NCI-H1694 treated with DMSO at 0.1 percent for 48 hours (cell line): ENCODE measurements around the gene SIRPB1.
"Not testable (repeated sequence)": the region's sequence is repeated elsewhere in the genome, so short reads cannot be mapped to it uniquely, and the experiment has no call there.

Source experiments
- DNase-seq: peaks from one replicate; lab custom pipeline; 2025; lab: John Stamatoyannopoulos, UW

SIRPB1 gene

GRCh38 chr20:1636621-1637020 lies 16.8 kb upstream of the SIRPB1 start:
- DNase-seq, result no peak

DNA sequence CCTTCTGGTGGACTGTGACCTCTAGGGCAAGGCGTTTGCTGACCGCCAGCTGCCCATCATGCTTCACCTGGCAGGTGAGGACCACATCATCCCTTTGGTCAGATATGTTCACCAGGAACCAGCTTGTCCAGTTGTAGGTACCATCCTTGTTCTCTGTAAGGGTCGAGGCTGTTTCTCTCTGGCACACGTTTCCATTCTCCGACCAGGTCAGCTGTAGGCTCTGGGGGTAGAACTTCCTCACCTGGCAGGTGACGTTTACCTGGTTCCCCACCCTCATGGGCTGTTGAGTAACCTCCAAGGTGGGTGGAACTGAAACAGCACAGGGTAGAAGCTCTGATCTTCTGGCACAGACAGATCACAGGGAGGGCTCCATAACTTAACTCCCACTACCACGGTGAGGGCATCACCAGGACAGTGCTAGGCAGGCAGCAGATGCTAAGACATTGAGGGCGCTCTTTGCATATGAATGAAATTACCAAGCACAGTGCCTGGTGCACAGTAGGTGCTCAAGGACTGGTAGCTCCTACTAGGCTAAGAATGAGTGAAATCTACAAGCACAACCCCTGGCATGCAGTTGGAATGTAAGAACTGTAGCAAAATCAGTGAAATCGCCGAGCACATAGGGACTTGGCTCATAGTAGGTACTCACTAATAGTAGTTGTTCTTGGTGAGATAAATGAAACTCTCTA lies 15.6 kb upstream of the SIRPB1 start:
- no peak for DNase-seq

DNA sequence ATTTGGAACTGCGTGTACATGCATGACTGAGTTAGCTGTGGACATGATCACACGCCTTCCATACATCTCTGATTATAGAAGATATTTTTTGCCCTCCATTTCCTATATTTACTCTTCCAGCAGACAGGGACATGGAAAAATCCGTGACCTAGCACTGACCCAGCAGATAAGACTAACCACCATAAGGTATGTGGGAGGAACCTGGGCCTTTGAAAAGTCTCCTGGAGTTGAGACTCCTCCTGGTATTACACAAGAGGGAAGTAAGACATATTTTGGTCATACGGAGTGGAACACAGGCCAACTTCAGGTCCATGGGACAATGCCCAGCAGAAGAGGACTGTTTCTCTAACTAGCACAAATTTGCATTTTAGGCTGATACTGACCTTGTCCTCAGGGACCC lies 13.7 kb upstream of the SIRPB1 start:
- no peak for DNase-seq

- DNase-seq, result no peak
These were observed 12.4 kb upstream of the SIRPB1 start for GRCh38 chr20:1632178-1632577.

DNA sequence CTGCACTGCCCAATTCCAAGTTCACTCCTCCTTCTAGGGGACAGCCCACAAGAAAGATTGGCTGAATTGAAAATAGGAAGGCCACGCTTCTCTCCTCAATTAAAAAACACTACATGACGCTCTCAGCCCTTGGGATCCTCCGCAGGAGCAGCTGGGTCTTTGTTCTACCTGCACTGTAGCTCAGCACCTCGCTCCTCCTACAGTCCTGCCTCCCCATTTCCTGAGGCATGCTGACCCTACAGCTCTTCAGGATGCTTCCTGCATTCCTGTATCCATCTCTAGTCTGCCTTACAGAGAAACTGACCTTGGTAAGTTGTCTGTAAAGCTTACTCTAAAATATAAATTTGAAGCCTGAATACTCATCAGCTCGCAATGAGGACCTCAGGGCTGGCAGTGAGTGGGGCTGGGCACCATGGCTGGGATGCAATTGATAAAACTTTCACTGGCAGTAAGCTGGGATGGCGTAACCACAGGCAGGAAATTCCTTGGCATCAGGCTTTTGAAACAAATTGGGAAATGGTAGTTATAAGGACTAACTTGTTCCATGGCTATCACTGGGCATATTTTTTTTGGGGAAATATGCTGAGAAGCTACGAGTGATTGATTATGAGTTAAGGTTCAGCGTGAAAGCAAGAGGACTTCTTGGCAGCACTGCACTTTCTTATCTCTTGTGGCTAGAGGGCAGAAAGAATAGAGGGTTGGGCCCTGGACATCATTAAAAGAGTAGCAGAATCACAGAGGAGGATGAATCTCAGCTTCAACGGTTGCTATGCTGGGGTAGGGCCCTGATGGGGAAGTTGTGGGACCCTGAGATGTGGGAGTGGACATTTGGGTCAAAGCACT lies 11.7 kb upstream of the SIRPB1 start:
- no peak for DNase-seq

- DNase-seq, result no peak
These were observed 10.4 kb upstream of the SIRPB1 start for GRCh38 chr20:1630186-1630585.

GRCh38 chr20:1629321-1629720 lies 9.5 kb upstream of the SIRPB1 start:
- no peak for DNase-seq

DNA sequence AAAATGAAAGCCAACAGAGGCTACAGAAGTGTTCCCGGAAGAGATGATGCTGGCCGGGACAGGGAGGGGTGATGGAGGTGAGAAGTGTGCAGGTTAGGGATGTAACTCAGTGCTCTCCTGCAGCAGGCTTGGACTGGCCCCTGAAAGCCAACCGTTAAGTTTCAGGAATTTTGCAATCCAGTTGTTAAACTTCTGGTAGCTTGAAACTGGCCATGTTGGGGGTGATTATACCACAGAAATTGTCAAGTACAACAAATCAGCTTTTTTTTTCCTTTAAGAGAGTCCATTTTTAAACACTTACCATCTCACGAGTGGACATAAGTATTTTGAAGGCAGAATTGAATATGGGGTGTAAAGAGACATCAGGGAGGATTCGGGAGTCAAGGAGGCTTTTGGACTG lies 8.8 kb upstream of the SIRPB1 start:
- DNase-seq, result no peak

GRCh38 chr20:1627200-1627550 lies 7.4 kb upstream of the SIRPB1 start:
- no peak for DNase-seq

DNA sequence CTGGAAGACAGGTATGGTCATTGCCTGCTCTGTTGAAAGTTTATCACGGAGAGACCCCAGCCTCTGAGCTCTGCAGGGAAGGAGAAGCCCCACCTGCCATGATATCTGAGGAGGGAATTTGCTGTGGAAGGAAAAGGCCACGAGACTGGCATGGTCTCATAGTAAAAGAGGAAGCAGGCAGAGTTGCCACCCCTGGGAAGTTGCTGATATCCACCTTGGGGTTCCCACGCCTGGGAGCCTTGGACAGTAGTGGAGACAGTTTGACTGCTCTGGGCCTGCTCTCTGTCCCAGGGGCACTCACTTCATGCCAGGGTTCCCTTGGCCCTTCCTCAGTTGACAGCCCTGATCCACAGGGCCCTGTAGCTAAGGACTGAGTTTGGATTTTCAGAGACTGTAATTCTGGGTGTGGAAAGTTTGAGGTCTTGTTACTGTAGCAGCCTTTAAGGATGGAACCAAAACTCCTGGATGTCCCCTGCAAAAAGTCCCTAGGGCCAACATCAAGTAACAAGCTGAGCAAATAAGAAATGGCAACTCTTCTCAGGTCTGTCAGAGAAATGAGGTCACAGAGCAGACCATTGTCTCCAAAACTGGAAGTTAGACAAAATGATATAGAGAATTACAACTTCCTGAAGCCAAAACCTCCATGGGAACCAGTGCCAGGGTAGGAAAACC lies 6.9 kb upstream of the SIRPB1 start:
- no peak for DNase-seq

DNA sequence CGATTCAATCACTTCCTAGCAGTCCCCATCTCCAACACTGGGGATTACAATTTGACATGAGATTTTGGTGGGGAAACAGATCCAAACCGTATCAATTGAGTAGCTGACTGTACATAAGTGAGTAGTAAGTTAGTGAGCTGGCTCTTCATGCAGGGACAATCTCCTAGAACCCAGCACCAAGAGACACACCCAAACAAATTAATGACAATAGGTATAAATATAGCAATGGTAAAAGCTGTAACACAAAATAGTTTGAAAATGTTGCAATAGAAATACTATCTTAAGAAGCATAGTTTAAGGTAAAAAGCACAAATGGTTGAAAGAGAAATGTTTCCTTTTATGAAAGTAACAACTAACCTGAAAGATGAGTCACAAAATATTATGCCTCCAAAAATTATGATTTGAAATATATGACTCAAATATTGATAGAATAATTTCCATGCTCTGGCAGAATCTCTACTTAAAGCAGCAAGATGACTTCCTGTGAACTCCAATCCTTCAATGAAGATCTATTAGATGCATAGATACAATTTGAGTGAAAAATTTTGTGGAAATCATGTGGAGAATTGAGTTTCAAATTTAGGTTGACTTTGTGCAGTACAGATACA lies 5.4 kb upstream of the SIRPB1 start:
- DNase-seq, result no peak

GRCh38 chr20:1623501-1624205 lies 3.8 kb upstream of the SIRPB1 start:
- DNase-seq, result no peak

DNA sequence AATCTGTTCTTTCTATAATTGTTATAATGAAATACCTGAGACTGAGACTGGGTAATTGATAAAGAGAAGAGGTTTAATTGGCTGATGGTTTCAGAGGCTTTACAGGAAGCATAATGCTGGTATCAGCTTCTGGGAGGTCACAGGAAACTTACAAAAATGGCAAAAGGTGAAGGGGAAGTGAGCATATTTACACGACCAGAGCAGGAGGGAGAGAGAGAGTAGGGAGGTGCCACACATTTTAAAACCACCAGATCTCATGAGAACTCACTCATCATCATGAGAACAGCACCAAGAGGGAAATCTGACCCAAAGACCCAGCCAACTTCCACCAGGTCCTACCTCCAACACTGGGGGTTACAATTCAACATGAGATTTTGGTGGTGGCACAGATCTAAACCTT lies 2.6 kb upstream of the SIRPB1 start:
- no peak for DNase-seq

DNA sequence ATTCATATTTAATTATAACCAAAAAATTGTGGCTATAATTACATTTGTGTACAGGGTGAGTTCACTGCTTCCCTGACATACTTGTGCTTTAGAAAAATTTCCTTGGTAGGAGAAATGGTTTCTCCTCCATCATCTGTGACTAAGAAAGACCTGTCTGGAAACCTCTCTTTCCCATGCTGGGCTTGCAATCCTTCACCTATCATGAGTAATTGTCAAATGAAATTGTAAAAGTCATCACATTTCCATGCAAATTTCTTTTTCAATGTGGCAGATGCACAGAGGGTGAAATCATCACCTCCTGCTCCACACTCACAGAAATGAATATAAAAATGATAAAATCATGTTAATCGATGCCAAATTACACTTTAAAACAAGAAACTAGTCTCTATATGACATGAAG lies 1.5 kb upstream of the SIRPB1 start:
- no peak for DNase-seq

- no peak for DNase-seq
These were observed 762 bp downstream of the SIRPB1 start for GRCh38 chr20:1618954-1619540.

DNA sequence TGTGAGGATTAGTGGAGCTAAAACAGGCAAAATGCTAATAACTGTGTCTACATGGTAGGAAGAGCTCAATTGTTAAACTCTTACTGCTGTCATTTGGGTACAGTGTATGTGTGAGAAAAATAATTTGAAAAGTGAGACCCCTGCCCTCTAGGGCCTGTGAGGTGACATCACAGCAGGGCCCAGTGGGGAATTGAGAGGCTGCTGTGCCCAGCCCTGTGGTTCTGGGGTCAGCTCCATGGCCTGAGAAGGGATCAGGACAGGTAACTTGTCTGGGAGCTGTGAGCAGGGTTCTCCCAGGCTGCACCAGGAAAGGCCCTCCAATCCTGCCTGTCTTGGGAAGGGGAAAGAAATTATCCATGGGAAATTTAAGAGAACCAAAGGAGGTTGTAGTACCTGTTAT lies 1.3 kb downstream of the SIRPB1 start:
- DNase-seq, result no peak

- no peak for DNase-seq
These were observed 2.9 kb downstream of the SIRPB1 start for GRCh38 chr20:1616858-1617434.

DNA sequence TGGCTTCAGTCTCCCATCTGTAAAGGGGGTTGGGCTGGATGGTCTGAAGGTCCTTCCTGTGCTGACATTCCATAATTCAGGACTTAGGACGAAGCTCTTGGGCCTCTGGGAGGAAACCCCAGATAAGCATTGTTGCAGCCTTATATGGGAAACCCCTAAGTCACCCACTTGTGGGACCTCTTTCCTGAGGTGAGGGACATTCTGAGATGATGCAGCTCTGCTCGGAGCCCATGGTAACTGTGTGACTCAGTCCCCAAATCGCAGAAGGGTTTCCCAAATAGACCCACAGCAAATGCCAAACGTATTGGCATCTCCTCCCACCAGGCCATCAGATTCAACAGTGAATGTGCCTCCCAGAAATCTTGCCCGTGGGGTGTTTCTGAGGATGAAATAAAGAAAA lies 9.4 kb downstream of the SIRPB1 start:
- DNase-seq, result not testable (repeated sequence)

GRCh38 chr20:1608678-1609347 lies 11.0 kb downstream of the SIRPB1 start:
- not testable (repeated sequence) for DNase-seq

DNA sequence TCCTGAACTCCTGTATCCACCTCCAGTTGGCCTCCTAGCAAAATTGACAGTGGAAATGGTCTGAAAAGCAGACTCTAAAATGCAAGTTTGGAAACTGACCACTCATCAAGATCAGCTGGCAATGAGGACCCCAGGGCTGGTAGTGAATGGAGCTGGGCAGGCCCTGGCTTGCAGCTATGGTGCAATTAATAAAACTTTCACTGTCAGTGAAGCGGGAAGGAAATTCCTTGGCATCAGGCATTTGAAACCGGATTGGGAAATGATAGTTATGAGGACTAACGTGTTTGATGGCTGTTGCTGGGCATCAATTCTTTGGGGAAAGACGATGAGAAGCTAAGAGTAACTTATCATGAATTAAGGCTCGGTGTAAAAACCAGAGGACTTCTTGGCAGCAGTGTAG lies 19.1 kb downstream of the SIRPB1 start:
- no peak for DNase-seq

DNA sequence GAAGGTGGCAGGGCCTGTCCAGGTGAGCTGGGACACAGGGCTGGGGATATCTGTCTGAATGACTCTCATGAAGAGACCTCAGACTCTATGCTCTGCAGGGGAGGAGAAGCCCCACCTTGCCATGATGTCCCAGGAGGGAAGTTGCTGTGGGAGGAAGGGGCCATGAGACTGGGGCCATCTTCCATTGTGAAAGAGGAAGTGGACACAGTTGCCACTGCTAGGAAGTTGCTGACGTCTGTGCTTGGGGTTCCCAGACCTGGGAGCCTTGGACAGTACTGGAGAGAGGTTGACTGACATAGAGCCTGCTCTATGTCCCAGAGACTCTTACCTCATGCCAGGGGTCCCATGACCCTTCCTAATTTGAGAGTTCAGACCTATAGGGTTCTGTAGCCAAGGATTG lies 24.5 kb downstream of the SIRPB1 start:
- no peak for DNase-seq
